DMS153 (cell line): ENCODE measurements around the gene IQUB.
"Not testable (repeated sequence)": the region's sequence is repeated elsewhere in the genome, so short reads cannot be mapped to it uniquely, and the experiment has no call there.

Experiments
- DNase-seq: peaks from one replicate; lab custom pipeline; 2025; lab: John Stamatoyannopoulos, UW

IQUB gene

GRCh38 chr7:123534383-123535260 lies at the start of gene IQUB:
Gene IQUB, minus strand, starts transcription at chr7:123534595. Its CDS starts 22,255 bp downstream, at chr7:123512340.
- DNase-seq, result peak; percentile 92

DNA sequence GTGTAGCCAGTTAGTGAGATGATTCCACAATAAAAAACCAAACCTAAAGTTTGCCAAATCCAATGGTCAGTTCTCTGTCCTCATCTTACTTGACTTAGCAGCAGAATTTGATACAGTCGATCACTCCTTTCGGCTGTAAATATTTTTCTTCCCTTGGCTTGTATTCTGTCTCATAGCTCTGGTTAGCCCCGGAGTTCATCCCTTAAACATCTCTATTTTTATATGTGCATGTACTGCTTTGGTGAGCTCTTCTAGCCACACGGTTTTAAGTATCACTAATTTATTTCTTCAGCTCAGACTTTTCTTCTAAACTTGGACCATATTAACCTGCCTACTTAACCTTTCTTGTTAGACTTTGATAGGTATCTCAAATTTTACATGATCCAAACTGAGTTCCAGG lies 49.4 kb upstream of the IQUB start:
- DNase-seq, result no peak

- DNase-seq, result no peak
Measured at GRCh38 chr7:123581162-123581459, 46.7 kb upstream of the IQUB start.

DNA sequence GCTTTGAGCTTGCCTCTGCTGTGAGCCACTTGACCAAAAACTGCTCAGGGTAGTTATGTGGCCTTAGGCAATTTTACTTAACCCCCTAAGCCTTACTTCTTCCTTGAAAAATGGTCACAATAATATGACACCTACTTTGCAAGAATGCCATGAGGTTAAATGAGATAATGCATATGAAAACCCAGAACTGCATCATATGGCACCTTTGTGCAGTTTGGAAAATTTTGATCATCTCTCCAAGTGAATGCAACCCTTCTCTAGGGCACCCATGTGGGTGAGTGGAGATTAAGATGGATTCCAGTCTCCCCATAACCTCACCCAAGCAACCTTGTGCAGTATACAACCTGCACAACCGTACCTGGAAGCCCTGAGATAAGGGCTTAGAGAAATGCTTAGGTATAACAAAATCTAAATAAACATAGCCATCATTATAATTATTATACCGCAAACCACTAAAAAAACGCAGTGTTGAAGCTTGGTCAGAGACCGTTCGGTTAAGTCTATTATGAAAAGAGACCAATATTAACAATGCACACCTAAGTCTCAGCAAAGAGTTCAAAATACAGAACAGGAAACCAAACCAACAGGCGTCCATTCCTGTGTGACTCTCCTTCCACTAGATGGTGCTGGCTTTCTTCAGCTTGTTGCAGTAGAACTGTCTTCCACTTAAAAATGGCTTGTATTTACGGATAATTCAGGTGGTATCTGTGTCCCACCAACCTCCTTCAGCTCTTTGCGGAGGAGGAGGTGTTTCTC lies 46.2 kb upstream of the IQUB start:
- peak; percentile 64 for DNase-seq

GRCh38 chr7:123579416-123579815 lies 45.0 kb upstream of the IQUB start:
- no peak for DNase-seq

- no peak for DNase-seq
Measured at GRCh38 chr7:123573896-123574467, 39.6 kb upstream of the IQUB start.

- DNase-seq, result no peak
Measured at GRCh38 chr7:123573341-123573740, 38.9 kb upstream of the IQUB start.

DNA sequence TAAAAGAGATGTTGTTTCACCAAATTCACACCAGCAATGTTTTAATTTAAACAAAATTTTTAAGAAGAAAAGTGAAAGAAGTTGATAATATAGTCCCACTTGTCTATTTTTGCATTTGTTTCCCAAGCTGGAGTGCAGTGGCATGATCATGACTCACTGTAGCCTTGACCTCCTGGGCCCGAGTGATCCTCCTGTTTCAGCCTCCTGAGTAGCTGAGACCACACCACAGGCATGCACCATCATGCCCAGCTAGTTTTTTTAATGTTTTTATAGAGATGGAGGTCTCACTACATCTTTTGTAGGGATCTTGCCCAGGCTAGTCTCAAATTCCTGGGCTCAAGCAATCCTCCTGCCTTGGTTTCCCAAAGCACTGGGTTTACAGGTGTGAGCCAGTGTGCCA lies 37.3 kb upstream of the IQUB start:
- DNase-seq, result no peak

DNA sequence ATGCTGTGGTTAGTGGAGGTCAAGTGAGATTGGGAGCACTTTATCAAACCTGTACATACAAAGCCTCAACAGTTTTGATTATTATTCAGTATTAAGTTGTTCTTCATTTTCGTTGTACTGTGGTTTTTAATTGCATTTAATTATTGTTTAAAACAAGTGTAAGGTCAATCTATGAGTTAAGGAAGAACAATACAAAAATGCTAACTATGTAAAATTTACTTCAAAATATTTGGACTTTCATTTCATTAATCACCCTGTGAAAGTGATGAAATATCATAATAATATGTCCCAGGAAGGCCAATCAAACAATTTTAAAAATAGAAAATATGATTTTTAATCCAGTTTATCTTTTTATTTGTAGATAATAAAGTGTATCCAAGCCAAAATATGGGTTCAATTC lies 36.8 kb upstream of the IQUB start:
- no peak for DNase-seq

DNA sequence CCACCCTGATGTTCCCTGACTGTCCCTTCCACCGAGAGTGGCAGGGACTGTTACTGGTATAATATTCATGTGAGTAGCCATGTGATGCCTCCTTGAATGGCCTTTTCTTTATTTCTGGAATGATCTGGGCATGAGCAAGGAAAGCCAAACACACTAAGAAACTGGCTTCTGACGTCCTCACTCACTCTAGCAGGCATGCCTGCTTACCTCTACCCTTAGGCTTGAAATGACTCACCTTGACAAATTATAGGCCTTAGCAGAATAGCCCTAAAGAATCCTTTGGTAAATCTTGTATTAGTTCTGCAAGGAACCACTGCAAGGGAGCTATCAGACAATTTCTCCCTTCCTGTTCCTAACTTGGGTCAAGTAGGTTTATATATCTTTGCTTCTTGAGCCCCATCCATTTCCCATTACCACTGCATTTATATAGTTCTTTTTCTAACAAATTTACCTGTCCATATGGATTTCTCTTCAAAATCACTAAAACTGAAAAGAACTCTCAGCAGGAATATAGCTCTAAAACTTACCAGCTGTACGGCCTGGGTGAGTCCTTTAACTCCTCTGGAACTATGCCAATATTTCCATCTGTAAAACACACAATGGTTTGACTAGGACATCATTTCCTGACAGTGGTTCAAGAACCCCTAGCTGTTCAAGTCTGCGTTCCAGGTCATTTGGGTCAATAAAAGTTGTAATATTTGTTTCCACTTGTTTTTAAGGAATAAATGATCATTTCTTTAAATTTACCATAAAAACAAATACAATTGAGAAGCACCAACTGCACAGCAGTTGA lies 36.2 kb upstream of the IQUB start:
- no peak for DNase-seq

GRCh38 chr7:123569352-123570010 lies 35.1 kb upstream of the IQUB start:
- no peak for DNase-seq

DNA sequence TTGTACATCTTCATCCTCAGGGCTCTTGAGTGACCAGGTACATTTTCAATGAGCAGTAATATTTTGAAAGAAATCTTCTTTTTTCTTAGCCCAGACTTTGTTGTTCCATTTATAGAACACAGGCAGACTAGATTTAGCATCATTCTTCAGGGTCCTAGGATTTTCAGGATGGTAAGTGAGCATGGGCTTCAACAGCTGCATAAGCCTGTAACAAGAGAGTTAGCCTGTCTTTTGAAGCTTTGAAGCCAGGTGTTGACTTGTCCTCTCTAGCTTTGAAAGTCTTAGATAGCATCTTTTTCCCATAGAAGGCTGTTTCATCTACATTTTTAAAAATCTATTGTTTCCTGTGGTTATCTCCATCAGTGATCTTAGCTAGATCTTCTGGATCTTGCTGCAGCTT lies 27.7 kb upstream of the IQUB start:
- DNase-seq, result no peak

DNA sequence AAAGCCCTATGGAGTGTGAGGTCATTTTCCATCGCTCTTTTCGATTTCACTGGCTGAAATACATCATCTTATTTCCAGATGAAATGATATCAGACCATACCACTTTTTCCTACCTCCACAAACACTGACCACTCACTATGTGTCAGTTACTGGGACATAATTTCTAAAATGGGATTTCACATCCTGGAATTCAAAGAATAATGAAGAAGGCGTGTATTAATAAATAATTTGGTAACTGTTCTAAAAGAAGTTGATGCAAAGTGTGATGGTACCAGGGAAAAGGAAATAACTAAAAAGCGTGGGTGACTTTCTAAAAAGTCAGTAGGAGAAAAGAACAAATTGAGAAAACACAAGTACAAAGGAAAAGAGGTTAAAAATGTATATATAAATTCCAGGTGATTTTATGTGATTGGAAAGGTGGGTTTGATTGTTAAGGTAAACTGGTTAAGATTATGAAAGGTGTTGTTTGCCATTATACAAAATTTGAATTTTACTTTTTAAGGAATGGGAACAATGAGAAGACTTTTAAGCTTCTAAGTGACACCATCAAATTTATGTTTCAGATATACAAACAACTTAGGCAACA lies 24.0 kb upstream of the IQUB start:
- no peak for DNase-seq

- peak; percentile 96 for DNase-seq
Measured at GRCh38 chr7:123557398-123558288, 23.2 kb upstream of the IQUB start, which contains the start of gene NDUFA5. Gene NDUFA5, minus strand, starts transcription at chr7:123557818. Its CDS starts 23 bp downstream, at chr7:123557795.

DNA sequence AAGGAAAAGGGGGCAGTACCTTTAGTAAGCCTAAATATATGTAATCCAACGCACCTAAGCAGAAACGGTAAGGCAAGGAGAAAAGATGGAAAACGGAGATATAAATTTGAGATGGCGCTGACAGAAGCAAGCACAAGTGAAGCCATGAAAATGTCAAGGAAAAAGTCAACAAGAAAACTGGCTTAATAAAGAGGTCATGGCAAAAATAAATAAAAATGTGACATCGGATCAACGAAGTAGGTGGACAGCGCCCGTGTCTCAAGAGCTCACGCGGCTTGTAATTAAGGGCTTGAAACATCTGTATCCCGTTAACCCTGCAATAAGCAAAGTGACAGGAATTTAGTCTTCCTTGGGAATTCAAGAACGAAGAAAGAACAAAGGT lies 22.6 kb upstream of the IQUB start:
- DNase-seq, result no peak

DNA sequence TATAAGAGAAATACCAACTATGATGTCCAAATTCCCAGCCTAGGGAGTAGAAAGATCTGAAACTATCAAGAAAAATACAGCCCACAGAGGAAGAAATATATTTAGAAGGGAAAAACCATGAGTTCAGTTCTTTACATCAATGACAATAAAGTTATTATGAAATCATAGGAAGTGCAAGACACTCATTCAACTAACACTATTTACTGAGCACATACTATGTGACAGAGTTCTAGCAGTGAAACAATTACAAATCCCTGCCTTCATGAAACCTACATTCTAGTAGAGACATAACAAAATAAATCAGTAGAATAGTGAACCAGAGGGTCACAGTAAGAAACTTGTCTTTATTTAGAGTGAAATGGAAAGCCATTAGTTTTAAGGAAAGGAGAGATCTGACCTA lies 21.1 kb upstream of the IQUB start:
- DNase-seq, result no peak

- DNase-seq, result no peak
Measured at GRCh38 chr7:123553159-123553558, 18.8 kb upstream of the IQUB start.

- no peak for DNase-seq
Measured at GRCh38 chr7:123552641-123553040, 18.2 kb upstream of the IQUB start.

DNA sequence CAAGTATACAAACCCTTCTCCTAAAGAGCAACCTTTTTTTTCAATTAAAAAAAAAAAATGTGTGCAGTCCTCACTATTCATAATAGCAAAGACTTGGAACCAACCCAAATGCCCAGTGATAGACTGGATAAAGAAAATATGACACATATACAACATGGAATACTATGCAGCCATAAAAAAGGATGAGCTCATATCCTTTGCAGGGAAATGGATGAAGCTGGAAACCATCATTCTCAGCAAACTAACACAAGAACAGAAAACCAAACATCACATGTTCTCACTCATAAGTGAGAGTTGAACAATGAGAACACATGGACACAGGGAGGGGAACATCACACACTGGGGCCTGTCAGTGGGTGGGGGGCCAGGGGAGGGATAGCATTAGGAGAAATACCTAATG lies 17.7 kb upstream of the IQUB start:
- DNase-seq, result not testable (repeated sequence)

- DNase-seq, result no peak
Measured at GRCh38 chr7:123548406-123548805, 14.0 kb upstream of the IQUB start.
